Measurements from ENCODE around the gene MAP3K15.

MAP3K15 gene

DNA sequence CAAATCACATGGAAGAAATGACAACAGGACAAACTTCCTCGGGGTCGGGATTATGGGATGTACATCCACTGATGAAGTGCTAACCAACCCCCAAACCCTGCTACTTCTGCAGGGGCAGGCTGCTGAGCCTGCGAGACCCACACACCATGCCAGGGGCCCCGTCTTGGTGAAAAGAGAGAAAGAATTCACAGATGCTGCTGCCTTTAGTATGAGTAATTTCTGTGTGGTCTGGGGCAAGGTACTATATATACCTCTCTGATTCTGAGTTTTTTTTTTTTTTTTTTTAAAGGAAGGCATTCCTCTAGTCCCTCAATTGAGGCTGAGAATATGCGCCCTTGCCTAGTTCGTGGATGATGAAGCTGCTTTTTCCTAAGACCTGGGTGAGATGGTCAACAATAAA lies 146.7 kb downstream of the MAP3K15 start:
- TF ChIP-seq, protein P1, sequence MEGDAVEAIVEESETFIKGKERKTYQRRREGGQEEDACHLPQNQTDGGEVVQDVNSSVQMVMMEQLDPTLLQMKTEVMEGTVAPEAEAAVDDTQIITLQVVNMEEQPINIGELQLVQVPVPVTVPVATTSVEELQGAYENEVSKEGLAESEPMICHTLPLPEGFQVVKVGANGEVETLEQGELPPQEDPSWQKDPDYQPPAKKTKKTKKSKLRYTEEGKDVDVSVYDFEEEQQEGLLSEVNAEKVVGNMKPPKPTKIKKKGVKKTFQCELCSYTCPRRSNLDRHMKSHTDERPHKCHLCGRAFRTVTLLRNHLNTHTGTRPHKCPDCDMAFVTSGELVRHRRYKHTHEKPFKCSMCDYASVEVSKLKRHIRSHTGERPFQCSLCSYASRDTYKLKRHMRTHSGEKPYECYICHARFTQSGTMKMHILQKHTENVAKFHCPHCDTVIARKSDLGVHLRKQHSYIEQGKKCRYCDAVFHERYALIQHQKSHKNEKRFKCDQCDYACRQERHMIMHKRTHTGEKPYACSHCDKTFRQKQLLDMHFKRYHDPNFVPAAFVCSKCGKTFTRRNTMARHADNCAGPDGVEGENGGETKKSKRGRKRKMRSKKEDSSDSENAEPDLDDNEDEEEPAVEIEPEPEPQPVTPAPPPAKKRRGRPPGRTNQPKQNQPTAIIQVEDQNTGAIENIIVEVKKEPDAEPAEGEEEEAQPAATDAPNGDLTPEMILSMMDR (IDR thresholded peaks at IDR 0.05; ENCODE audit: low read depth, low read length), result no peak
- no peak overlapping the region for H3K4me3 ChIP-seq (replicated peaks in 1 of 2; ENCODE audit: low read depth in 2 of 2, low read length in 2 of 2)
- no peak for DNase-seq (ENCODE audit: low read depth in 2 of 2)

DNA sequence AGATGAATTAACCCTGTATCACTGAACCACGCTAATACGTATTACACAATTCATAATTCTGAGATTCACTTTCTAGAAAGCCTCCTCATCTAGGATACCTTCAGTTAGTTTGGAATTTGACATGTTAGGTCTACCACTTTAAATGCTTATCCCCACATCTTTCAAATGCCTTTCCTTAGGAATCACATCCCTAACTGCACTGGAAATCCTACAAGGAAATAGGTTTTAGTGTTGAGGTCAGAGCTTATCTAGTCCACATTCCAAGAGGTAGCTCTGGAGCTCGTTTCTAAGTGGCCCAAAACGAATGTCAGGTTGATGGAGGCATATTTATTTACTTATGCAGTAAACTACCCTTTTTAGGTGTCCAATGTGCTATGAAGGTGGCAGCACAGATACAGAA lies 153.6 kb downstream of the MAP3K15 start:
- H3K4me3 ChIP-seq (replicated peaks in 1 of 2; ENCODE audit: low read depth in 2 of 2, low read length in 2 of 2), result no peak overlapping the region
- TF ChIP-seq, protein P1 (IDR thresholded peaks at IDR 0.05; ENCODE audit: low read depth, low read length), result no peak
- DNase-seq (ENCODE audit: low read depth in 2 of 2), result no peak

DNA sequence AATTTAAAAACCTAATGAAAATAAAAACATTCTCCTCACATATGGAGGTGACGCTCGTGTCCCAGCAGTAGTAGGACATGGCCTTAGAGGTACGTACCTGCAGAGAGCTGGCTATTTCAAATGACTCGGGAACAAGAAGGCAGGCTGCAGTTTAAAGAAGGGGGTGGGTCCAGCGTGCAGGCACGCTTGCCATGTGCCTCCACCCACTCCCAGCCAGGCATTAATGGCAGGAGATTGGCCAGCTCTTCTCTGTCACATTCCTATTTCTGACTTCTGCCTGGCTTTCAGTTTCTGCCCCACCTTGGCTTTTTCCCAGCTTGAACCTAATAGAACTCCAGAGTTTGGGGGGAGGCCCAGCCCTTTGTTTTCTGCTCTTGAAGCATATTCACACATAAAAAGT lies 154.4 kb downstream of the MAP3K15 start:
- H3K4me3 ChIP-seq (replicated peaks in 1 of 2; ENCODE audit: low read depth in 2 of 2, low read length in 2 of 2), result no peak overlapping the region
- TF ChIP-seq, protein P1 (IDR thresholded peaks at IDR 0.05; ENCODE audit: low read depth, low read length), result no peak
- no peak for DNase-seq (ENCODE audit: low read depth in 2 of 2)

DNA sequence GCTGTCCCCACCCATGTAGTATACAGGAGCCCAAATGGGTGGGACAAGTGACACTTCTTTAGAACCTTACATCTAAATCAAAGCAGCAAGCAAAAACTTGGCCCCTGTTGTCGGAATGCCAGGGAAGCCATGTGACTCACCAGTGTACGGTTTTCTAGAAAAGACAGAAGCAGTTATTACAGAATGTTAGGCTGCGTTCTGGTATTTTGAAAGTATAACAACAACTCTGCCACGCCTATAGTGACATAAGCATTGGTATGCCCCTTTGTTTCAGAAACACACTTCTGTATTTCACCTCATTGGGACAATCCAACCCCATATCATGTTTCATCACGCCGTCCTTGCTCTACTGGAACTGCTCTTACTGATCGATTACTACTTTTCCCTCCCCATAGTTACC lies 156.8 kb downstream of the MAP3K15 start:
- TF ChIP-seq, protein P1 (IDR thresholded peaks at IDR 0.05; ENCODE audit: low read depth, low read length), result no peak
- peak in 1 of 2 donors; percentile 7 for DNase-seq (ENCODE audit: low read depth in 2 of 2)
- H3K4me3 ChIP-seq (replicated peaks in 1 of 2; ENCODE audit: low read depth in 2 of 2, low read length in 2 of 2), result no peak overlapping the region

DNA sequence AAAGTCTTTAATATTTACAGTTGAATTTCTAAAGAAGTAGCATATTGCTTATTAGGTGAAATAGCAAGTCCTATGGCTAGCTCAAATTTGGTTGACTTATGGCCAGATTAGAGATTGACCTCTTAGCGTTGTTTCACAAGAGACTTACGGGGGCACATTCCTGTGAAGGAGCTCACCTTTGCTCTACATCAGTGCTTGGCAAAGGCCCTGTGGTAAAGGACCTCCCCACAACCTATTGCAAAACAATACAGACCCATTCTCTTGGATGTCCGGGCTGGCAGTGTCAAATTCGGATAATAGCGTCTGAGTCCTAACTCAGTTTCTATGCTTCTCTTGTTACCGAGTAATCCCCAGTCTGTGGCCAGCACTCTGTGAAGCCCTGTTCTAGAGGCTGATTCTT lies 160.7 kb downstream of the MAP3K15 start:
- no peak for DNase-seq (ENCODE audit: low read depth in 2 of 2)
- TF ChIP-seq, protein P1 (IDR thresholded peaks at IDR 0.05; ENCODE audit: low read depth, low read length), result no peak
- no peak overlapping the region for H3K4me3 ChIP-seq (replicated peaks in 1 of 2; ENCODE audit: low read depth in 2 of 2, low read length in 2 of 2)

DNA sequence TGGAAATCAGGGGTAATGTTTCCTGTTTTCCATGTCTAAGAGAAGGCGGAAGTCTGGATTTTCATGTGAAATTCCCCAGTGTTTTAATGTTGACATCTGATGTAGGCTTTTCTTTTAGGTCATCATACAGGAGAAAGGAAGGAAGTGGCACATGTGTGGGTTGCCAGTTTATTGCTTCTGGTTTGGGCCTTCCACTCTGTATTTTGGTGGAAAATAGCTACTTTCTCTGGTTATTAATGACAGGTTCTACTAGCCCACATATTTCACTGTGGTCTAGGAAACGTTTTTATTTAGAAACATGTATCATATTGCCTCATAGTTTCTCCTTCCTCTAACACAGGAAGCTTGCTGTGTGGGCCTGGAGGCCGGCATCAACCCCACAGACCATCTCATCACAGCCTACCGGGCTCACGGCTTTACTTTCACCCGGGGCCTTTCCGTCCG lies 164.3 kb downstream of the MAP3K15 start:
- DNase-seq (ENCODE audit: low read depth in 2 of 2), result no peak
- H3K4me3 ChIP-seq (replicated peaks in 1 of 2; ENCODE audit: low read depth in 2 of 2, low read length in 2 of 2), result no peak overlapping the region
- TF ChIP-seq, protein P1 (IDR thresholded peaks at IDR 0.05; ENCODE audit: low read depth, low read length), result no peak

DNA sequence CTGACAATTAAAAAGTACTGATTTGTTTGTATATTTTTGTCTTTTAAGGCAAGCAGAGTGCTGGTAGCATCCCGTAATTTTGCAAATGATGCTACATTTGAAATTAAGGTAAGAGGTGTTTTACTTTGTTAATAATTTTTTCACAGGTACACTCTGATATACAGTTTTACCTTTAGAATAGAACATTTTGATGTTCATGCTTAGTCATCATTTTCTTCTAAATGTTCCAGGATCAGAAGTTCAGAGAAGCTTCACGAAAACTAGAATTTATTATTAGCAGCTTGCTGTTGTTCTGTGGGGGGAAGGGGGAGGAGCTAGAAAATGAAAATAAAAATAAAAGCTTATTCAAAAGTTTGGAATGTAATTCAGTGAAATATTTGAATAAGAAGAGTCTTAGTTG lies 166.0 kb downstream of the MAP3K15 start:
- DNase-seq (ENCODE audit: low read depth in 2 of 2), result no peak
- TF ChIP-seq, protein P1 (IDR thresholded peaks at IDR 0.05; ENCODE audit: low read depth, low read length), result no peak
- no peak overlapping the region for H3K4me3 ChIP-seq (replicated peaks in 1 of 2; ENCODE audit: low read depth in 2 of 2, low read length in 2 of 2)
